Fibroblast of pulmonary artery (primary cell): ENCODE data around the gene GPC3.

ENCODE experiments used
- DNase-seq: peaks from one replicate; pipeline ENCODE4 v3.0.0-alpha.2; 2010; ENCODE audit warnings: low read depth
- H3K4me3 ChIP-seq: replicated peaks from 2 replicates; pipeline ENCODE4 v1.5.1; 2011; ENCODE audit warnings: low read depth, mild to moderate bottlenecking, control low read depth, low read length, moderate library complexity
- TF ChIP-seq, protein P1 (sequence below): IDR thresholded peaks from 2 replicates; pipeline ENCODE4 v1.5.1; 2011; ENCODE audit warnings: mild to moderate bottlenecking, control low read depth, low read length, inconsistent platforms; ENCODE audit errors: missing control alignments

Gene GPC3

DNA sequence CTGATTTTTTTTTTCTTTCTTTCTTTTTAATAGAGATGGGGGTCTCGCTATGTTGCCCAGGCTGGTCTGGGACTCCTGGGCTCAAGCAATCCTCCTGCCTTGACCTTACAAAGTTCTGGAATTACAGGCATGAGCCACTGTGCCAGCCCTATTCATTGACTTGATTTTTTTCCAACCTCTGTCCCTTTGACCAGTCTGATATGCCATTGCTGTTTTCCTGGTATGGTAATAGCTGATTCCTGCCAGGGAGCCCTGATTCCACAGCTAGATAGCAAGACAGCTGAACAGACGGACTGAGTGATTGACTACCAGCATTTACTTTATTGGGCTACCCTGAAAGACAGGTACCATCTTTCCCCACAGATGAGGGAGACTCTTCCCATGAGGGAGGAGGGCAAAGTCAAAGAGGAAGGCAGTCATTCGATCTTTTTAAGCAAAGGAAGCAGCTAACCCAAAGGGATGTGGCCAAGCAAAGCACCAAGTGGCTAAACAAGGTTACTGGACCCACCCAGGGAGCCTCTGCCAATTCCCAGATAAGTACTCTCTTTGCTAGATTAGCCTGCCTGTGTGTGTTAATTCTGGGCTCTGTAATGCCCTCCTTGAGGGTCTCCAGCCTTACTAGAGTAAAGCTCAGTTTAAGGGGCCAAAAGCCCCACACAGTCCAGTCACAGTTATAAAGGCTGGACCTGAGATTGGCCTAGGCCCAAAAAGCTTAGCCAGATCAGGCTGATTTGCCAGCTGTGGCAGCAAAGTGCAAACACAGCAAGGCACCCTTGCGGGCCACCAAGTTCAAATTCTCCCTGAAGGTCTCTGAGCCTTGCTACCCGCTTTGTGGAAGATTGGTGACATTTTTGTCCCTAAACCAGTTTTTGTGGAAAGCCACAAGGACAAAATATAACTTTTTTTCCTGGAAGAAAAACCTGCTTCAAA is 377.7 kb downstream of the GPC3 start:
- H3K4me3 ChIP-seq: no peak overlapping the region
- TF ChIP-seq, protein P1, sequence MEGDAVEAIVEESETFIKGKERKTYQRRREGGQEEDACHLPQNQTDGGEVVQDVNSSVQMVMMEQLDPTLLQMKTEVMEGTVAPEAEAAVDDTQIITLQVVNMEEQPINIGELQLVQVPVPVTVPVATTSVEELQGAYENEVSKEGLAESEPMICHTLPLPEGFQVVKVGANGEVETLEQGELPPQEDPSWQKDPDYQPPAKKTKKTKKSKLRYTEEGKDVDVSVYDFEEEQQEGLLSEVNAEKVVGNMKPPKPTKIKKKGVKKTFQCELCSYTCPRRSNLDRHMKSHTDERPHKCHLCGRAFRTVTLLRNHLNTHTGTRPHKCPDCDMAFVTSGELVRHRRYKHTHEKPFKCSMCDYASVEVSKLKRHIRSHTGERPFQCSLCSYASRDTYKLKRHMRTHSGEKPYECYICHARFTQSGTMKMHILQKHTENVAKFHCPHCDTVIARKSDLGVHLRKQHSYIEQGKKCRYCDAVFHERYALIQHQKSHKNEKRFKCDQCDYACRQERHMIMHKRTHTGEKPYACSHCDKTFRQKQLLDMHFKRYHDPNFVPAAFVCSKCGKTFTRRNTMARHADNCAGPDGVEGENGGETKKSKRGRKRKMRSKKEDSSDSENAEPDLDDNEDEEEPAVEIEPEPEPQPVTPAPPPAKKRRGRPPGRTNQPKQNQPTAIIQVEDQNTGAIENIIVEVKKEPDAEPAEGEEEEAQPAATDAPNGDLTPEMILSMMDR: no peak
- DNase-seq: no peak

DNA sequence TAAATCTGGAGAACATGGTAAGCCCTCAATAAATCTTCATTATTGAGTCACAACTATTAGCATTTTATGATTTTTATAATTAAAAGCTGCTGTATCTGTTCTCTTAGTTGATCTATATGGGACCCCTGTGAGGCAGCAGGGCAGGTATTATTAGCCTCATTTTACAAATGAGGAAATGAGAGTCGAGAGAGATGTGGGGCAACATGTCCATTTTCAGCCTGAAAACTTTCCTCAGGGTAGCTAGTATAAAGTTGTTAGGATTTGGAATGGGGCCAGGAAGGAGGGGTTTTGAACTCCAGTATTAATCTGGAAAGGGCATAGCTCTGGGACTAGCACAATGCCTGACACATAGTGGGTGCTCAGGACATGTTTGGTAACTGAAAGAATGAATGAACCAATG is 378.4 kb downstream of the GPC3 start:
- TF ChIP-seq, protein P1: no peak
- DNase-seq: no peak
- H3K4me3 ChIP-seq: no peak overlapping the region

DNA sequence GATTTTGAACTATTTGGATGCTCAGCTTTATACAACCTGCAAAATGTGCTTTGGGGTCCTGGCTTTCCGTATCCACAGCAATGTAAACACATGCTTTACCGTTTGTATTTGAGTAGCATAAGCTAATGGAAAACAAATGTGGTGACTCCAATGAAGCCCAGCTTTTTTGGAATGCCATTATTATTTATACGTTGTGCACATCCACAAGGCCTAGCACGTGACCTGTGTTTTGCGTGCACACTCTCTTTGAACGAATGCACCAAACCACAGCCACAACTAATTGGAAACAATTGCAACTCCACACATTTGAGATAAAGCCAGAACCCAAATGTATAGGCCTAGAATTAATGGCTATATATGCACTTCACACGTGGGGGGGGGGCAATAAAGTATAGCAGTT is 380.6 kb downstream of the GPC3 start:
- DNase-seq: no peak
- H3K4me3 ChIP-seq: no peak overlapping the region
- TF ChIP-seq, protein P1: no peak

DNA sequence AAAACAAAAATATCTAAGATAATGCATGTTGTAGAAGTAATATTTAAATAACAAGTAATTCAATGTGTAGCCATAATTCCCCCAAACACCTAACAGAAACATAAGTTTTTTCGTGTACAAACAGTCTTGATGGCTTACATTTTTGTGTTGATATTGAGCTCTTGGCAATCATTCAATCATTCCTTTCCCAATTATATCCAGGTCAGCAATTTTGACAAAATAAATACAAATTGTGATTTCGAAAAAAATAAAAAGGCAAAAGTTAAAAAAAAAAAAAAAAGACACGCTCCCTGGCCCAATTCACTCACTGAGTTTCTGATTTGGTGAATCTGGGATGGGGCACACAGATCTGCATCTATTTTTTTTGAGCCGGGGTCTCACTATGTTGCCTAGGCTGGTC is 382.5 kb downstream of the GPC3 start:
- no peak overlapping the region for H3K4me3 ChIP-seq
- no peak for DNase-seq
- TF ChIP-seq, protein P1: no peak

DNA sequence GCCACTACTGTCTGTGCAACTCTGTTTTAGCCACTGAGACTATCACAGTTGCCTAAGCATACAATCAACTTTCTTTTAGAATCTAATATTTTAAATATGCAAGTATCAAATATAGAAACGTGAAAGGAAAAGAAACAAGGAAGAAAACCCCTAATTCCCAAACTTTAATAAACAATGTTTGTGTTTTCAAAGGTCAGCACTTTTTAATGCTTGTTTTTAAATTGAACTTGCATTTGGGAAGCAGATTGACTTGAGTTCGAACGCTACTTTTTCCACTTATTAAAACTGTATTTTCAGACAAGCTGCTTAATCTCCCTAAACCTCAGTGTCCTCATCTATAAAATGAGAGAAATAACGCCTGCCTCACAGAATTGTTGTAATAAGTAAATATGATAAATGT is 384.3 kb downstream of the GPC3 start:
- DNase-seq: no peak
- TF ChIP-seq, protein P1: no peak
- no peak overlapping the region for H3K4me3 ChIP-seq

DNA sequence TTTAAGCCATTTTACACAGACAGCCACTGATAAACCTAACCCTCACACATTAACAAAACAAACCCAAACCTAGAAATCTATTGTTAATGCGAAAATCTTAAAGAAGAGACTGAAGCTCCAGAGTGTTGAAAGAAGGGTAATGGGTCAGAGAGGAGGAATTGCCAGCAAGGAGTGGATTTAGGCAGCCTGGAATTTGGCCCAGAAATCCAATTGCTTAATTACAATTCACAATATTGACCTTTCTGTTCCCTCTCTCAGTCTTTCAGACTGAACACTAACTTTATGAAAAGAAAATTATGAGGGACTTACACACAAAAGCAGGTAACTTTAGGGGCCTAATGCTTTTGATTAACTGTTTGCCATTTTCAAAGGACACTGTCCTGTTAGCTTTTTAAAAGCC is 384.9 kb downstream of the GPC3 start:
- TF ChIP-seq, protein P1: no peak

More for the DNA sequence above, 384.9 kb downstream of the GPC3 start:
- H3K4me3 ChIP-seq: no peak overlapping the region
- DNase-seq: no peak
